ENCODE results near the gene CHD9NB.

CHD9NB gene

DNA sequence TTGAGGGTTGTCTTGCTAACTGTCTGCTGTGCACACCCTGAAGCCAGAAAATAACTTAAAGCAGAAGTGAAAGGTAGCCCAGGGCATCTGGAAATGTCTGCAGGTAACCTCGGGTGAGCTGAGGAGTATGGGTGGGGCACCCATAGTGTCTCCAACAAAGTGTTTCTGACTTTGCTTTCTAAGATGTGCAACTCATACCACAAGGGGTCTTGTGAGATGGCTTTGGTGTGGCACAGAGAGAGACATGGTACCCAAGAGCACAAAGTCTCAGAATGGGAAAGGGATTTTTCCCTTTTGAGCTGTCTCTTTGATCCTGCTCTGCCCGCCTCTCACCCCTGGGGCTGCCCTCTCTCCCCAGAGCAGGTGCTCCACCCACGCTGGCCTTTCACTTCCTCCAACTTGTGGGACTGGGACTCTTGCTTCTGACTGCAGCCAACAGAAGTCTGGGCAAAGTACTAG lies 9.0 kb upstream of the CHD9NB start:
- no peak overlapping the region for H3K14ac ChIP-seq (ENCODE audit: low read length)
- no peak overlapping the region for H3K4me3 ChIP-seq (ENCODE audit: low read length in 2 of 2)
- H3K4ac ChIP-seq (ENCODE audit: low read length) = no peak overlapping the region
- H3K79me1 ChIP-seq (ENCODE audit: low read depth, low read length) = peaks cover 2% of the 10 kb centered on the region
- H4K91ac ChIP-seq (ENCODE audit: low read depth, low read length, poor library complexity) = no peak overlapping the region
- H3K27ac ChIP-seq (replicated peaks; ENCODE audit: low read length) = no peak overlapping the region
- H3K4me2 ChIP-seq (ENCODE audit: insufficient read depth, low read length, poor library complexity, severe bottlenecking) = no peak overlapping the region
- peaks cover 2 to 8% of the 10 kb centered on the region in 2 donors for H3K4me1 ChIP-seq (ENCODE audit: control insufficient read depth in 2 of 2, insufficient read depth in 1 of 2, low read depth in 1 of 2, low read length in 2 of 2)
- H4K8ac ChIP-seq (ENCODE audit: low read depth, low read length) = no peak overlapping the region
- no CpG with 5 or more reads among the region's 3 CpGs for WGBS, 2 donors (ENCODE audit: extremely low coverage in 2 of 2, insufficient read length in 2 of 2, insufficient replicate concordance in 1 of 2)
- no peak for DNase-seq (ENCODE audit: low spot score)
- H2BK15ac ChIP-seq (ENCODE audit: low read length) = no peak overlapping the region
- no peak overlapping the region for H2BK5ac ChIP-seq (ENCODE audit: low read length)
- no peak overlapping the region for H3K18ac ChIP-seq (ENCODE audit: low read length)
- H2AFZ ChIP-seq (ENCODE audit: low read length) = no peak overlapping the region
- H3K36me3 ChIP-seq (replicated peaks in 1 of 2; ENCODE audit: control insufficient read depth in 2 of 2, insufficient read depth in 2 of 2, low read length in 2 of 2) = peaks cover 0 to 3% of the 10 kb centered on the region in 2 donors
- H2BK120ac ChIP-seq (ENCODE audit: low read depth, low read length) = no peak overlapping the region
- H2AK5ac ChIP-seq (ENCODE audit: low read depth, low read length) = no peak overlapping the region
- H3K27me3 ChIP-seq (ENCODE audit: control insufficient read depth in 3 of 3, insufficient read depth in 3 of 3, low read depth in 1 of 3, low read length in 3 of 3) = no peaks in the 10 kb centered on the region
- H3K9ac ChIP-seq (ENCODE audit: low read depth, low read length, poor library complexity) = peak overlapping the region; percentile 30
- H3K23ac ChIP-seq (ENCODE audit: low read depth, low read length, poor library complexity) = no peak overlapping the region
- H3K9me3 ChIP-seq (replicated peaks in 1 of 2; ENCODE audit: control insufficient read depth in 2 of 2, insufficient read depth in 1 of 2, low read depth in 1 of 2, low read length in 2 of 2) = no peaks in the 10 kb centered on the region
- H2BK12ac ChIP-seq (ENCODE audit: low read length) = no peak overlapping the region

DNA sequence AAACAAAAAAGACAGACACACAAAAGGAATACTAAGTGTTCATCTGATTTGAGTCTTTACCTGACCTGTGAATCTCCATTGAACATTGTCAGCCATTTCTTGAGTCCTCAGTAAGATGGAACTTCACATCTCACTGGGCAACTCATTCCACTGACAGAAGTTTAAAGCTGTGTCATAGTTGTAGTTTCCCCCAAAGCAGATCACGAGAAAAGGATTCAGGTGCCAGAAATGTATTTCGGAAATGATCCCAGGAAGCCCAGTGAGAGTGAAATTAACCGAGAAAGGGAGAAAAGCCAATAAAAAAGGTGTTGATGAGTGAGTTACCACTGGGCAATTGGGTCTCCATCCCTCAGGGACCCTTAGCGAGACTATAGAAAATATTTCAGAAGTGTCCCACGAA lies 8.6 kb upstream of the CHD9NB start:
- Histone ChIP-seq H4K91ac (ENCODE audit: low read depth, low read length, poor library complexity) (no peak overlapping the region), H3K4ac (ENCODE audit: low read length) (no peak overlapping the region), H2BK5ac (ENCODE audit: low read length) (no peak overlapping the region), H3K4me1 (ENCODE audit: control insufficient read depth in 2 of 2, insufficient read depth in 1 of 2, low read depth in 1 of 2, low read length in 2 of 2) (peaks cover 2 to 9% of the 10 kb centered on the region in 2 donors), H2AFZ (ENCODE audit: low read length) (no peak overlapping the region), H2BK15ac (ENCODE audit: low read length) (no peak overlapping the region), H3K36me3 (replicated peaks in 1 of 2; ENCODE audit: control insufficient read depth in 2 of 2, insufficient read depth in 2 of 2, low read length in 2 of 2) (peaks cover 0 to 3% of the 10 kb centered on the region in 2 donors), H3K79me1 (ENCODE audit: low read depth, low read length) (no peaks in the 10 kb centered on the region), H3K27me3 (ENCODE audit: control insufficient read depth in 3 of 3, insufficient read depth in 3 of 3, low read depth in 1 of 3, low read length in 3 of 3) (no peaks in the 10 kb centered on the region), H2BK12ac (ENCODE audit: low read length) (no peak overlapping the region), H3K9me3 (replicated peaks in 1 of 2; ENCODE audit: control insufficient read depth in 2 of 2, insufficient read depth in 1 of 2, low read depth in 1 of 2, low read length in 2 of 2) (no peaks in the 10 kb centered on the region), H2BK120ac (ENCODE audit: low read depth, low read length) (no peak overlapping the region), H4K8ac (ENCODE audit: low read depth, low read length) (no peak overlapping the region), H2AK5ac (ENCODE audit: low read depth, low read length) (no peak overlapping the region), H3K4me2 (ENCODE audit: insufficient read depth, low read length, poor library complexity, severe bottlenecking) (no peak overlapping the region), H3K23ac (ENCODE audit: low read depth, low read length, poor library complexity) (no peak overlapping the region), H3K14ac (ENCODE audit: low read length) (no peak overlapping the region), H3K18ac (ENCODE audit: low read length) (no peak overlapping the region), H3K27ac (replicated peaks; ENCODE audit: low read length) (no peak overlapping the region), H3K9ac (ENCODE audit: low read depth, low read length, poor library complexity) (no peak overlapping the region), H3K4me3 (ENCODE audit: low read length in 2 of 2) (no peak overlapping the region)
- WGBS, 2 donors (ENCODE audit: extremely low coverage in 2 of 2, insufficient read length in 2 of 2, insufficient replicate concordance in 1 of 2) = no CpG with 5 or more reads among the region's 5 CpGs
- DNase-seq (ENCODE audit: low spot score) = no peak

- Histone ChIP-seq H2BK5ac (ENCODE audit: low read length) (no peak overlapping the region), H2AK5ac (ENCODE audit: low read depth, low read length) (no peak overlapping the region), H4K8ac (ENCODE audit: low read depth, low read length) (no peak overlapping the region), H3K4me2 (ENCODE audit: insufficient read depth, low read length, poor library complexity, severe bottlenecking) (no peak overlapping the region), H3K23ac (ENCODE audit: low read depth, low read length, poor library complexity) (no peak overlapping the region), H3K14ac (ENCODE audit: low read length) (no peak overlapping the region), H3K4me3 (ENCODE audit: low read length in 2 of 2) (no peak overlapping the region), H3K79me1 (ENCODE audit: low read depth, low read length) (no peaks in the 10 kb centered on the region), H3K27me3 (ENCODE audit: control insufficient read depth in 3 of 3, insufficient read depth in 3 of 3, low read depth in 1 of 3, low read length in 3 of 3) (no peaks in the 10 kb centered on the region), H3K9me3 (replicated peaks in 1 of 2; ENCODE audit: control insufficient read depth in 2 of 2, insufficient read depth in 1 of 2, low read depth in 1 of 2, low read length in 2 of 2) (no peaks in the 10 kb centered on the region), H4K91ac (ENCODE audit: low read depth, low read length, poor library complexity) (no peak overlapping the region), H2AFZ (ENCODE audit: low read length) (no peak overlapping the region), H2BK12ac (ENCODE audit: low read length) (no peak overlapping the region), H3K4me1 (ENCODE audit: control insufficient read depth in 2 of 2, insufficient read depth in 1 of 2, low read depth in 1 of 2, low read length in 2 of 2) (peaks cover 2 to 6% of the 10 kb centered on the region in 2 donors), H2BK15ac (ENCODE audit: low read length) (no peak overlapping the region), H3K4ac (ENCODE audit: low read length) (no peak overlapping the region), H3K9ac (ENCODE audit: low read depth, low read length, poor library complexity) (no peak overlapping the region), H3K36me3 (replicated peaks in 1 of 2; ENCODE audit: control insufficient read depth in 2 of 2, insufficient read depth in 2 of 2, low read length in 2 of 2) (no peaks in the 10 kb centered on the region), H3K18ac (ENCODE audit: low read length) (no peak overlapping the region), H2BK120ac (ENCODE audit: low read depth, low read length) (no peak overlapping the region), H3K27ac (replicated peaks; ENCODE audit: low read length) (no peak overlapping the region)
- no peak for DNase-seq (ENCODE audit: low spot score)
- WGBS, 2 donors (ENCODE audit: extremely low coverage in 2 of 2, insufficient read length in 2 of 2, insufficient replicate concordance in 1 of 2) = no CpG with 5 or more reads among the region's 7 CpGs
These were observed 7.0 kb upstream of the CHD9NB start for GRCh38 chr16:53059672-53060071.

DNA sequence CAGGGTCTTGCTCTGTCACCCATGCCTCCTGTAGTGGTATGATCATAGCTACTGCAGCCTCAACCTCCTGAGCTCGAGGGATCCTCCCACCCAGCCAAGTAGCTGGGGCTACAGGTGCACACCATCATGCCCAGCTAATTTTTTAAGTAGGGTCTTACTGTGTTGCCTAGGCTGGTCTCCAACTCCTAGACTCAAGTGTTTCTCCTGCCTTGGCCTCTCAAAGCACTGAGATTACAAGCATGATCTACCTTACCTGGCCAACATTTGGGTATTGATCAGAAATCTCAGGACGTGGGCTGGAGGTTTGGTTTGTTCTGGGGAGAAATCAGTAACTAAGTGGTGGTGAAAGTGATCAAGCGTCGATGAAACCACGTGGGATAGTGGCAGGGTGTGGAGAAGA lies 6.2 kb upstream of the CHD9NB start:
- Histone ChIP-seq H2BK12ac (ENCODE audit: low read length) (no peak overlapping the region), H2BK120ac (ENCODE audit: low read depth, low read length) (no peak overlapping the region), H4K91ac (ENCODE audit: low read depth, low read length, poor library complexity) (no peak overlapping the region), H2AFZ (ENCODE audit: low read length) (no peak overlapping the region), H3K27ac (replicated peaks; ENCODE audit: low read length) (no peak overlapping the region), H3K27me3 (ENCODE audit: control insufficient read depth in 3 of 3, insufficient read depth in 3 of 3, low read depth in 1 of 3, low read length in 3 of 3) (no peaks in the 10 kb centered on the region), H3K4me2 (ENCODE audit: insufficient read depth, low read length, poor library complexity, severe bottlenecking) (no peak overlapping the region), H3K9ac (ENCODE audit: low read depth, low read length, poor library complexity) (no peak overlapping the region), H3K79me1 (ENCODE audit: low read depth, low read length) (no peaks in the 10 kb centered on the region), H4K8ac (ENCODE audit: low read depth, low read length) (no peak overlapping the region), H3K18ac (ENCODE audit: low read length) (no peak overlapping the region), H3K4me1 (ENCODE audit: control insufficient read depth in 2 of 2, insufficient read depth in 1 of 2, low read depth in 1 of 2, low read length in 2 of 2) (peaks cover 8 to 10% of the 10 kb centered on the region in 2 donors), H2AK5ac (ENCODE audit: low read depth, low read length) (peak overlapping the region; percentile 26), H2BK5ac (ENCODE audit: low read length) (no peak overlapping the region), H3K14ac (ENCODE audit: low read length) (no peak overlapping the region), H2BK15ac (ENCODE audit: low read length) (no peak overlapping the region), H3K4ac (ENCODE audit: low read length) (no peak overlapping the region), H3K23ac (ENCODE audit: low read depth, low read length, poor library complexity) (no peak overlapping the region), H3K36me3 (replicated peaks in 1 of 2; ENCODE audit: control insufficient read depth in 2 of 2, insufficient read depth in 2 of 2, low read length in 2 of 2) (no peaks in the 10 kb centered on the region), H3K9me3 (replicated peaks in 1 of 2; ENCODE audit: control insufficient read depth in 2 of 2, insufficient read depth in 1 of 2, low read depth in 1 of 2, low read length in 2 of 2) (no peaks in the 10 kb centered on the region), H3K4me3 (ENCODE audit: low read length in 2 of 2) (no peak overlapping the region)
- DNase-seq (ENCODE audit: low spot score) = no peak
- WGBS, 2 donors (ENCODE audit: extremely low coverage in 2 of 2, insufficient read length in 2 of 2, insufficient replicate concordance in 1 of 2) = no CpG with 5 or more reads among the region's 5 CpGs

All from neuronal stem cell (in vitro differentiated cells).